Measurements from ENCODE around the gene NOL4L.

DNA sequence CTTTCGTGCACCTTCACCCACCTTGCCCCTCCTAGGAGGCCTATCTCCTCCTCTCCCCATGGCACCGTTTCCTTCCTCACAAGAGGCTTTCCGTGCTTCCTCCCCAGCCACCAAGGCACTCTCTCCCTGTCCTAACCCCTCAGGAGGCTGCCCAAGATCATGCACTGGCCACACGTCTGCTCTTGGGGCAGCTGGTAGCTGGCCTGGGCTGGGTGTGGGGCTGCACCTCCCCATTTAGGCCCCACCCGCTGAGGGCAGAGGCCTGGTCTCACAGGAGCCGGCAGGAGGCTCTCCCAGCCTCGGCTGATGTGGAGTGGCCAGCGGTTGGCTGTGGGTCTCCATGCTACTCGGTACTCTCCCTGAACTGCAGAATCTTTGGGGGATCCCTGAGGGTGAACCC, 13.6 kb downstream of the NOL4L start:
- no peak for TF ChIP-seq EZH2 (IDR thresholded peaks at IDR 0.05; ENCODE audit: low read depth)
- TF ChIP-seq, protein P1, sequence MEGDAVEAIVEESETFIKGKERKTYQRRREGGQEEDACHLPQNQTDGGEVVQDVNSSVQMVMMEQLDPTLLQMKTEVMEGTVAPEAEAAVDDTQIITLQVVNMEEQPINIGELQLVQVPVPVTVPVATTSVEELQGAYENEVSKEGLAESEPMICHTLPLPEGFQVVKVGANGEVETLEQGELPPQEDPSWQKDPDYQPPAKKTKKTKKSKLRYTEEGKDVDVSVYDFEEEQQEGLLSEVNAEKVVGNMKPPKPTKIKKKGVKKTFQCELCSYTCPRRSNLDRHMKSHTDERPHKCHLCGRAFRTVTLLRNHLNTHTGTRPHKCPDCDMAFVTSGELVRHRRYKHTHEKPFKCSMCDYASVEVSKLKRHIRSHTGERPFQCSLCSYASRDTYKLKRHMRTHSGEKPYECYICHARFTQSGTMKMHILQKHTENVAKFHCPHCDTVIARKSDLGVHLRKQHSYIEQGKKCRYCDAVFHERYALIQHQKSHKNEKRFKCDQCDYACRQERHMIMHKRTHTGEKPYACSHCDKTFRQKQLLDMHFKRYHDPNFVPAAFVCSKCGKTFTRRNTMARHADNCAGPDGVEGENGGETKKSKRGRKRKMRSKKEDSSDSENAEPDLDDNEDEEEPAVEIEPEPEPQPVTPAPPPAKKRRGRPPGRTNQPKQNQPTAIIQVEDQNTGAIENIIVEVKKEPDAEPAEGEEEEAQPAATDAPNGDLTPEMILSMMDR (conservative IDR thresholded peaks at IDR 0.05) = no peak
